Stomach smooth muscle (tissue), 2 donors: Measurements from ENCODE around the gene SPOCK1.
A peak's percentile ranks its signal among the peaks of the same experiment; 100 is the strongest.
"Not testable (repeated sequence)": the region's sequence is repeated elsewhere in the genome, so short reads cannot be mapped to it uniquely, and the experiment has no call there.

Experiments used
- H3K27ac ChIP-seq: one replicate; pipeline ENCODE4 v1.7.0; 2013; ENCODE audit warnings: mild to moderate bottlenecking, low read length, inconsistent platforms
- H3K27me3 ChIP-seq, 2 donors: one replicate each; pipeline ENCODE4 v1.7.0; 2013; ENCODE audit warnings: low read length in 2 of 2; ENCODE audit not compliant: insufficient read depth in 2 of 2, control insufficient read depth in 1 of 2
- H3K36me3 ChIP-seq, 2 donors: one replicate each; pipeline ENCODE4 v1.7.0; 2013; ENCODE audit warnings: low read length in 2 of 2; ENCODE audit not compliant: control insufficient read depth in 2 of 2, insufficient read depth in 2 of 2
- H3K4me1 ChIP-seq: one replicate; pipeline ENCODE4 v1.7.0; 2013; ENCODE audit warnings: low read length; ENCODE audit not compliant: control insufficient read depth, insufficient read depth
- H3K4me3 ChIP-seq, 2 donors: one replicate each; pipeline ENCODE4 v1.7.0; 2013; ENCODE audit warnings: low read length in 2 of 2
- H3K9ac ChIP-seq, 2 donors: one replicate each; pipeline ENCODE4 v1.7.0; 2013; ENCODE audit warnings: low read length in 2 of 2, mild to moderate bottlenecking in 1 of 2
- H3K9me3 ChIP-seq, 2 donors: one replicate each; pipeline ENCODE4 v1.7.0; 2013; ENCODE audit warnings: low read length in 2 of 2; ENCODE audit not compliant: control insufficient read depth in 2 of 2
- donor health status: healthy.
- donor health status: Pancreatic carcinoma.

Gene SPOCK1

GRCh38 chr5:137400571-137400970 lies 98.6 kb downstream of the SPOCK1 start:
- Histone ChIP-seq H3K36me3 (no peaks in the 10 kb centered on the region), H3K9ac (no peak overlapping the region), H3K4me3 (no peak overlapping the region), H3K4me1 (no peaks in the 10 kb centered on the region), H3K27me3 (no peaks in the 10 kb centered on the region), H3K9me3 (peaks cover 0 to under 1% of the 10 kb centered on the region in 2 donors), H3K27ac (no peak overlapping the region)

- Histone ChIP-seq H3K27ac (no peak overlapping the region), H3K9me3 (peaks cover 0 to 2% of the 10 kb centered on the region in 2 donors), H3K4me3 (no peak overlapping the region)
Measured at GRCh38 chr5:137399911-137400310, 99.2 kb downstream of the SPOCK1 start.

GRCh38 chr5:137398751-137399150 lies 100.4 kb downstream of the SPOCK1 start:
- H3K27me3 ChIP-seq = no peaks in the 10 kb centered on the region
- peaks cover 3% of the 10 kb centered on the region for H3K4me1 ChIP-seq
- no peaks in the 10 kb centered on the region for H3K36me3 ChIP-seq
- no peak overlapping the region for H3K9ac ChIP-seq
- H3K4me3 ChIP-seq = no peak overlapping the region
- H3K27ac ChIP-seq = no peak overlapping the region
- H3K9me3 ChIP-seq = peaks cover 0 to 2% of the 10 kb centered on the region in 2 donors

More at GRCh38 chr5:137399911-137400310, 99.2 kb downstream of the SPOCK1 start:
- Histone ChIP-seq H3K9ac (no peak overlapping the region), H3K36me3 (no peaks in the 10 kb centered on the region), H3K27me3 (no peaks in the 10 kb centered on the region), H3K4me1 (peaks cover 3% of the 10 kb centered on the region)

GRCh38 chr5:137398154-137398553 lies 101.0 kb downstream of the SPOCK1 start:
- Histone ChIP-seq H3K4me1 (peaks cover 3% of the 10 kb centered on the region), H3K9me3 (peaks cover 0 to 2% of the 10 kb centered on the region in 2 donors), H3K4me3 (no peak overlapping the region), H3K9ac (no peak overlapping the region), H3K36me3 (no peaks in the 10 kb centered on the region), H3K27ac (no peak overlapping the region), H3K27me3 (no peaks in the 10 kb centered on the region)

GRCh38 chr5:137395011-137395755 lies 103.9 kb downstream of the SPOCK1 start:
- Histone ChIP-seq H3K4me3 (peak overlapping the region in 1 of 2 donors; percentile 18), H3K4me1 (peaks cover 3% of the 10 kb centered on the region), H3K36me3 (no peaks in the 10 kb centered on the region), H3K27me3 (no peaks in the 10 kb centered on the region), H3K9ac (no peak overlapping the region), H3K9me3 (peaks cover 0 to 2% of the 10 kb centered on the region in 2 donors), H3K27ac (no peak overlapping the region)

GRCh38 chr5:137394380-137394779 lies 104.7 kb downstream of the SPOCK1 start:
- no peak overlapping the region for H3K27ac ChIP-seq
- no peaks in the 10 kb centered on the region for H3K27me3 ChIP-seq
- no peak overlapping the region for H3K4me3 ChIP-seq
- H3K9ac ChIP-seq = no peak overlapping the region
- H3K9me3 ChIP-seq = peaks cover 0 to 2% of the 10 kb centered on the region in 2 donors
- no peaks in the 10 kb centered on the region for H3K36me3 ChIP-seq
- peaks cover 3% of the 10 kb centered on the region for H3K4me1 ChIP-seq

GRCh38 chr5:137393196-137393993 lies 105.7 kb downstream of the SPOCK1 start:
- Histone ChIP-seq H3K4me3 (no peak overlapping the region), H3K9ac (no peak overlapping the region), H3K27me3 (no peaks in the 10 kb centered on the region), H3K9me3 (peaks cover 0 to 2% of the 10 kb centered on the region in 2 donors), H3K27ac (no peak overlapping the region), H3K36me3 (no peaks in the 10 kb centered on the region), H3K4me1 (peaks cover 3% of the 10 kb centered on the region)

- H3K27ac ChIP-seq = no peak overlapping the region
- H3K9ac ChIP-seq = no peak overlapping the region
- no peaks in the 10 kb centered on the region for H3K27me3 ChIP-seq
- H3K36me3 ChIP-seq = no peaks in the 10 kb centered on the region
- peaks cover 0 to 2% of the 10 kb centered on the region in 2 donors for H3K9me3 ChIP-seq
- H3K4me1 ChIP-seq = peaks cover 3% of the 10 kb centered on the region
- no peak overlapping the region for H3K4me3 ChIP-seq
Measured at GRCh38 chr5:137392261-137392660, 106.9 kb downstream of the SPOCK1 start.

GRCh38 chr5:137391044-137391443 lies 108.1 kb downstream of the SPOCK1 start:
- H3K4me3 ChIP-seq, H3K9me3 ChIP-seq, H3K27me3 ChIP-seq, H3K9ac ChIP-seq, H3K36me3 ChIP-seq, H3K27ac ChIP-seq, H3K4me1 ChIP-seq: not testable (repeated sequence)

- no peaks in the 10 kb centered on the region for H3K27me3 ChIP-seq
- no peaks in the 10 kb centered on the region for H3K4me1 ChIP-seq
- no peaks in the 10 kb centered on the region for H3K36me3 ChIP-seq
- no peak overlapping the region for H3K9ac ChIP-seq
- H3K9me3 ChIP-seq = no peaks in the 10 kb centered on the region
- no peak overlapping the region for H3K4me3 ChIP-seq
- no peak overlapping the region for H3K27ac ChIP-seq
Measured at GRCh38 chr5:137389042-137389441, 110.1 kb downstream of the SPOCK1 start.

GRCh38 chr5:137385064-137385463 lies 114.1 kb downstream of the SPOCK1 start:
- Histone ChIP-seq H3K27me3 (no peaks in the 10 kb centered on the region), H3K4me1 (no peaks in the 10 kb centered on the region), H3K9me3 (no peaks in the 10 kb centered on the region), H3K4me3 (no peak overlapping the region), H3K36me3 (no peaks in the 10 kb centered on the region), H3K27ac (no peak overlapping the region), H3K9ac (no peak overlapping the region)
